Measurements from ENCODE around the gene ACACA.

Gene ACACA

DNA sequence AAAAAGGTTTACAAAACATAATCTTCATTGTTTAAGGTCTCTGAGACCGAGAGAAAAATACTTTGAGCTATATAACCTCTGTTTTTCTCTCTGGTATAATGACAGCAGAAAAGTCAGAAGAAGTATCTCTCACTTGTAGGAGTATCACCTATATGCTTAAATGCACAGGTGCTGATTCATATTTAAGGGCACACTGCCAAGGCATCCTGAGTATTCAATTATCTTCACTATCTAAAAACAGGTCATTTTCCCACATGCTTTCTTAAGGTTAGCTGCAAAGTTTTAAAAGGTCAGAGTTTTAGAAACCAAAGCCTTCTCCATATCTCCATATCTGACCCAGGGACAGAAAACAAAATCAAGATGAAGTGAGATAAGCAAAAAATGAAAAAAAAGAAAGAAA lies 130.2 kb downstream of the ACACA start:
- no peak overlapping the region for H3K9ac ChIP-seq (ENCODE audit: low read depth in 1 of 2, low read length in 2 of 2)
- H3K4me1 ChIP-seq (ENCODE audit: control insufficient read depth in 1 of 2, insufficient read depth in 2 of 2, low read length in 2 of 2), result peaks cover 0 to 4% of the 10 kb centered on the region in 2 donors
- H3K4me3 ChIP-seq (ENCODE audit: low read depth in 1 of 2, low read length in 2 of 2), result no peak overlapping the region
- no peaks in the 10 kb centered on the region for H3K27me3 ChIP-seq (ENCODE audit: control insufficient read depth in 1 of 2, insufficient read depth in 2 of 2, low read length in 2 of 2)
- no peaks in the 10 kb centered on the region for H3K9me3 ChIP-seq (ENCODE audit: control insufficient read depth in 1 of 2, low read length in 2 of 2)
- no peak overlapping the region for H3K27ac ChIP-seq (ENCODE audit: low read depth, low read length)
- peaks cover 0 to 27% of the 10 kb centered on the region in 2 donors for H3K36me3 ChIP-seq (ENCODE audit: control insufficient read depth in 1 of 2, insufficient read depth in 2 of 2, low read length in 2 of 2)

DNA sequence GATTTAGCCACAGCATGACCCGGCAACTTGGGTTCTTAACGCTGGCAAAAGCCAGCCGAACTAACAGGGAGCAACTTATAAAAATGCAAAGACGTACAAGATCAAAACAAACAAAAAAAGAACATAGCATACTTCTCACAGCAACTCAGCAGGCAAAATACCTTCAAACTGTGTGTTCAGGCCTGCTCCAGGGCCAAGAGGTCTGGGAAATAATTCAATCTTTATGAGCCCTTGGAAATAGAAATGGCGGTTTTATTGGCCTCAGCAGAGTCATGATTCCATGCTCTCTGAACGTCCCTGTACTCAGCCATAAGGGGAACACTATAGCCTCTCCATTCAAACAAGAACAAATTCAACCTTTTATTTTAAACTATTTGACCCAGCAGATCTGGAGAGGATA lies 132.2 kb downstream of the ACACA start:
- no peaks in the 10 kb centered on the region for H3K9me3 ChIP-seq (ENCODE audit: control insufficient read depth in 1 of 2, low read length in 2 of 2)
- no peak overlapping the region for H3K27ac ChIP-seq (ENCODE audit: low read depth, low read length)
- no peak overlapping the region for H3K4me3 ChIP-seq (ENCODE audit: low read depth in 1 of 2, low read length in 2 of 2)
- peaks cover 0 to 4% of the 10 kb centered on the region in 2 donors for H3K4me1 ChIP-seq (ENCODE audit: control insufficient read depth in 1 of 2, insufficient read depth in 2 of 2, low read length in 2 of 2)
- H3K36me3 ChIP-seq (ENCODE audit: control insufficient read depth in 1 of 2, insufficient read depth in 2 of 2, low read length in 2 of 2), result peaks cover 3 to 31% of the 10 kb centered on the region in 2 donors
- no peaks in the 10 kb centered on the region for H3K27me3 ChIP-seq (ENCODE audit: control insufficient read depth in 1 of 2, insufficient read depth in 2 of 2, low read length in 2 of 2)
- H3K9ac ChIP-seq (ENCODE audit: low read depth in 1 of 2, low read length in 2 of 2), result no peak overlapping the region

DNA sequence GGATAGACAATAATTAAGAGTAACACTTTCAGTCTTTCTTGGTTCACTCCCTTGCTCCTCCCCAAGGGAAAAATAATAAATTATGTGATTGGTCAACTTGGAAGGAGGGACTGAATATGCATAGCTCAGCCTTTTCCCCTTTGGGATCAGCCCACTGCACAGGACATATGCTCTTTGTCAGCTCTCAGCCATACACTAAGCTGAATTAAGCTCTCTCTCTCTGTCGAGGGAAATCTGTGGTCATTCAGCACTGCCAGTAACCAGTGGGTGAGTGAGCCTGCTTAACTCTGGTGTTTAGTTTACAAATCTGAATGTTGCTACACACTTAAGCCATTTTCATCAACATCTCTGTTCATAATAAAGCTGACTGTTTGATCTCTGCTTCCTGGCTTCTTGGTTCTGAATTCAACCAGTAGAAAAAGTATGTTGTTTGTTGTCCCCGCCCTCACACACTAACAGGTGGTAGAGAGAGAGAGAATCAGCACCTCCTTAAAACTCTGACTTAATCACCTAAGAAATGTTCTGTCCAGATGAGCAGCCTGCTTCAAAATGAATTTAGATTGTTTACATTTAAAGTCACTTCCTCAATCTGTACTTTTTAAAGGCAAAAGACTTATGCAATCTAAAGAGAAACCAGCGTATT lies 133.1 kb downstream of the ACACA start:
- H3K36me3 ChIP-seq (ENCODE audit: control insufficient read depth in 1 of 2, insufficient read depth in 2 of 2, low read length in 2 of 2), result peaks cover 3 to 31% of the 10 kb centered on the region in 2 donors
- no peak overlapping the region for H3K4me3 ChIP-seq (ENCODE audit: low read depth in 1 of 2, low read length in 2 of 2)
- H3K27ac ChIP-seq (ENCODE audit: low read depth, low read length), result no peak overlapping the region

GRCh38 chr17:37265446-37266173 lies 141.0 kb downstream of the ACACA start:
- Histone ChIP-seq H3K27me3 (ENCODE audit: control insufficient read depth in 1 of 2, insufficient read depth in 2 of 2, low read length in 2 of 2) (no peaks in the 10 kb centered on the region), H3K4me1 (ENCODE audit: control insufficient read depth in 1 of 2, insufficient read depth in 2 of 2, low read length in 2 of 2) (no peaks in the 10 kb centered on the region), H3K9me3 (ENCODE audit: control insufficient read depth in 1 of 2, low read length in 2 of 2) (peaks cover 11% of the 10 kb centered on the region in 2 donors), H3K4me3 (ENCODE audit: low read depth in 1 of 2, low read length in 2 of 2) (no peak overlapping the region), H3K27ac (ENCODE audit: low read depth, low read length) (no peak overlapping the region), H3K9ac (ENCODE audit: low read depth in 1 of 2, low read length in 2 of 2) (no peak overlapping the region), H3K36me3 (ENCODE audit: control insufficient read depth in 1 of 2, insufficient read depth in 2 of 2, low read length in 2 of 2) (peaks cover 23 to 39% of the 10 kb centered on the region in 2 donors)

More for the DNA sequence above, 133.1 kb downstream of the ACACA start:
- peaks cover 0 to 4% of the 10 kb centered on the region in 2 donors for H3K4me1 ChIP-seq (ENCODE audit: control insufficient read depth in 1 of 2, insufficient read depth in 2 of 2, low read length in 2 of 2)
- no peak overlapping the region for H3K9ac ChIP-seq (ENCODE audit: low read depth in 1 of 2, low read length in 2 of 2)
- H3K9me3 ChIP-seq (ENCODE audit: control insufficient read depth in 1 of 2, low read length in 2 of 2), result no peaks in the 10 kb centered on the region
- no peaks in the 10 kb centered on the region for H3K27me3 ChIP-seq (ENCODE audit: control insufficient read depth in 1 of 2, insufficient read depth in 2 of 2, low read length in 2 of 2)

DNA sequence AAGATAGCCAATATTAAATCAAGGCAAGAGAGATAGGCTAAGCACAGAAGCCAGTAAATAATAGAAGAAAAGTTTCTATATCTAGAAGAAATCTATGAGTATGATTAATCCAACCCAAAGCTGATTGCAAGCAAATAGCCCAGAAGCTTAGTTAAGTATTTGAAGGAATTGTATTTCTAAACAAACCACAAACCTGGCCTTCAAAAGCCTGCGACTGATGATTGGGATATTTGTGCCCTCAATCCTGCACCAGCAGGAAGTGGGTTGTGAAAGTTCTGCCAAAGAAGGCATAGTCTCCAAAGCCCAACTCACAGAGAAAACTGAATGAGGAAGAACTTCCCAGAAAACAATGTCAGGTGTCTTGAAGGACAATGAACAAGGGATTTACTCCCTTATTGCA lies 145.3 kb downstream of the ACACA start:
- Histone ChIP-seq H3K9me3 (ENCODE audit: control insufficient read depth in 1 of 2, low read length in 2 of 2) (peaks cover 11% of the 10 kb centered on the region in 2 donors), H3K4me1 (ENCODE audit: control insufficient read depth in 1 of 2, insufficient read depth in 2 of 2, low read length in 2 of 2) (no peaks in the 10 kb centered on the region), H3K36me3 (ENCODE audit: control insufficient read depth in 1 of 2, insufficient read depth in 2 of 2, low read length in 2 of 2) (peaks cover 14 to 31% of the 10 kb centered on the region in 2 donors), H3K27me3 (ENCODE audit: control insufficient read depth in 1 of 2, insufficient read depth in 2 of 2, low read length in 2 of 2) (no peaks in the 10 kb centered on the region), H3K27ac (ENCODE audit: low read depth, low read length) (no peak overlapping the region), H3K9ac (ENCODE audit: low read depth in 1 of 2, low read length in 2 of 2) (no peak overlapping the region), H3K4me3 (ENCODE audit: low read depth in 1 of 2, low read length in 2 of 2) (no peak overlapping the region)

- peaks cover 2 to 21% of the 10 kb centered on the region in 2 donors for H3K36me3 ChIP-seq (ENCODE audit: control insufficient read depth in 1 of 2, insufficient read depth in 2 of 2, low read length in 2 of 2)
- H3K4me1 ChIP-seq (ENCODE audit: control insufficient read depth in 1 of 2, insufficient read depth in 2 of 2, low read length in 2 of 2), result no peaks in the 10 kb centered on the region
- no peak overlapping the region for H3K4me3 ChIP-seq (ENCODE audit: low read depth in 1 of 2, low read length in 2 of 2)
- no peaks in the 10 kb centered on the region for H3K9me3 ChIP-seq (ENCODE audit: control insufficient read depth in 1 of 2, low read length in 2 of 2)
- no peaks in the 10 kb centered on the region for H3K27me3 ChIP-seq (ENCODE audit: control insufficient read depth in 1 of 2, insufficient read depth in 2 of 2, low read length in 2 of 2)
- no peak overlapping the region for H3K27ac ChIP-seq (ENCODE audit: low read depth, low read length)
- H3K9ac ChIP-seq (ENCODE audit: low read depth in 1 of 2, low read length in 2 of 2), result no peak overlapping the region
Observed at GRCh38 chr17:37259030-37259735, 147.5 kb downstream of the ACACA start.

GRCh38 chr17:37256627-37257026 lies 150.0 kb downstream of the ACACA start:
- no peak overlapping the region for H3K4me3 ChIP-seq (ENCODE audit: low read depth in 1 of 2, low read length in 2 of 2)
- no peaks in the 10 kb centered on the region for H3K27me3 ChIP-seq (ENCODE audit: control insufficient read depth in 1 of 2, insufficient read depth in 2 of 2, low read length in 2 of 2)
- no peaks in the 10 kb centered on the region for H3K4me1 ChIP-seq (ENCODE audit: control insufficient read depth in 1 of 2, insufficient read depth in 2 of 2, low read length in 2 of 2)
- H3K27ac ChIP-seq (ENCODE audit: low read depth, low read length), result no peak overlapping the region
- H3K36me3 ChIP-seq (ENCODE audit: control insufficient read depth in 1 of 2, insufficient read depth in 2 of 2, low read length in 2 of 2), result peaks cover 7 to 18% of the 10 kb centered on the region in 2 donors
- no peak overlapping the region for H3K9ac ChIP-seq (ENCODE audit: low read depth in 1 of 2, low read length in 2 of 2)
- H3K9me3 ChIP-seq (ENCODE audit: control insufficient read depth in 1 of 2, low read length in 2 of 2), result no peaks in the 10 kb centered on the region

GRCh38 chr17:37255432-37255831 lies 151.2 kb downstream of the ACACA start:
- Histone ChIP-seq H3K9me3 (ENCODE audit: control insufficient read depth in 1 of 2, low read length in 2 of 2) (no peaks in the 10 kb centered on the region), H3K9ac (ENCODE audit: low read depth in 1 of 2, low read length in 2 of 2) (no peak overlapping the region), H3K4me3 (ENCODE audit: low read depth in 1 of 2, low read length in 2 of 2) (no peak overlapping the region), H3K4me1 (ENCODE audit: control insufficient read depth in 1 of 2, insufficient read depth in 2 of 2, low read length in 2 of 2) (no peaks in the 10 kb centered on the region), H3K36me3 (ENCODE audit: control insufficient read depth in 1 of 2, insufficient read depth in 2 of 2, low read length in 2 of 2) (peaks cover 7 to 25% of the 10 kb centered on the region in 2 donors), H3K27ac (ENCODE audit: low read depth, low read length) (no peak overlapping the region), H3K27me3 (ENCODE audit: control insufficient read depth in 1 of 2, insufficient read depth in 2 of 2, low read length in 2 of 2) (no peaks in the 10 kb centered on the region)

- H3K4me1 ChIP-seq (ENCODE audit: control insufficient read depth in 1 of 2, insufficient read depth in 2 of 2, low read length in 2 of 2), result no peaks in the 10 kb centered on the region
- H3K9ac ChIP-seq (ENCODE audit: low read depth in 1 of 2, low read length in 2 of 2), result no peak overlapping the region
- H3K4me3 ChIP-seq (ENCODE audit: low read depth in 1 of 2, low read length in 2 of 2), result no peak overlapping the region
- H3K27me3 ChIP-seq (ENCODE audit: control insufficient read depth in 1 of 2, insufficient read depth in 2 of 2, low read length in 2 of 2), result no peaks in the 10 kb centered on the region
- peaks cover 13 to 79% of the 10 kb centered on the region in 2 donors for H3K36me3 ChIP-seq (ENCODE audit: control insufficient read depth in 1 of 2, insufficient read depth in 2 of 2, low read length in 2 of 2)
- no peak overlapping the region for H3K27ac ChIP-seq (ENCODE audit: low read depth, low read length)
- H3K9me3 ChIP-seq (ENCODE audit: control insufficient read depth in 1 of 2, low read length in 2 of 2), result no peaks in the 10 kb centered on the region
Observed at GRCh38 chr17:37247825-37248224, 158.8 kb downstream of the ACACA start.

DNA sequence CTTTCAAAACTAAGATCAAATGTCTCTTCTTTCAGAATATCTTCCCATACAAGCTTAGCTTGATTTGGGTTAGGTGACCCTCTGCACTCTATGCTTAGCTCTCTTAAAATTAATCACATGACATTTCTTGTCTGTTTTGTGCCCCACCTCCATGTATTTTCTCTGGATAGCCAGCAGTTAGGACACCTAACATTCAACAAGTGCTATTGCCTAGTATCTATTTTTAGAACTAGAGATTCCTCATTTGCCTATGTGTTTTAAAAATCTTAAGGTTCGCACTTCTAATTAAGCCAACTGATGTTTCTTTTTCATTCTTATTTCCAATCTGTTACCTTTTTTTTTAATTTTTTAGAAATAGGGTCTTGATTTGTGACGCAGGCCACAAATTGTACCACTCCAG lies 160.6 kb downstream of the ACACA start:
- Histone ChIP-seq H3K36me3 (ENCODE audit: control insufficient read depth in 1 of 2, insufficient read depth in 2 of 2, low read length in 2 of 2) (peaks cover 16 to 78% of the 10 kb centered on the region in 2 donors), H3K27me3 (ENCODE audit: control insufficient read depth in 1 of 2, insufficient read depth in 2 of 2, low read length in 2 of 2) (no peaks in the 10 kb centered on the region)

More for the DNA sequence above, 160.6 kb downstream of the ACACA start:
- Histone ChIP-seq H3K4me3 (ENCODE audit: low read depth in 1 of 2, low read length in 2 of 2) (no peak overlapping the region), H3K9me3 (ENCODE audit: control insufficient read depth in 1 of 2, low read length in 2 of 2) (no peaks in the 10 kb centered on the region), H3K27ac (ENCODE audit: low read depth, low read length) (no peak overlapping the region), H3K9ac (ENCODE audit: low read depth in 1 of 2, low read length in 2 of 2) (no peak overlapping the region), H3K4me1 (ENCODE audit: control insufficient read depth in 1 of 2, insufficient read depth in 2 of 2, low read length in 2 of 2) (no peaks in the 10 kb centered on the region)
